Tibial artery (tissue), 4 donors: ENCODE results near the gene EID3.
A peak's percentile ranks its signal among the peaks of the same experiment; 100 is the strongest.
"Not testable (repeated sequence)": the region's sequence is repeated elsewhere in the genome, so short reads cannot be mapped to it uniquely, and the experiment has no call there.

ENCODE experiments used
- DNase-seq, 2 donors: peaks; one replicate each; pipeline ENCODE4 v3.0.0-alpha.2; 2019
- H3K27ac ChIP-seq, 2 donors: fragments of 200-600 bp; sonication (generic) in 1 of 2; 1 replicate in 1 of 2; 2 replicates in 1 of 2; pipeline ENCODE4 v1.5.1; 2018 to 2019; ENCODE audit warnings: mild to moderate bottlenecking in 1 of 2
- H3K27me3 ChIP-seq, 2 donors: fragments of 200-600 bp; sonication (generic) in 1 of 2; one replicate each; pipeline versions ENCODE4 v1.5.1 to v1.6.0; 2016 to 2019
- H3K36me3 ChIP-seq, 3 donors: fragments of 200-600 bp; sonication (generic) in 2 of 3; one replicate each; pipeline ENCODE4 v1.5.1; 2016 to 2019; ENCODE audit warnings: mild to moderate bottlenecking in 2 of 3
- H3K4me1 ChIP-seq, 4 donors: fragments of 200-600 bp; sonication (generic) in 2 of 4; 1 replicate in 3 of 4; 2 replicates in 1 of 4; pipeline ENCODE4 v1.5.1; 2016 to 2019
- H3K4me3 ChIP-seq, 2 donors: fragments of 200-600 bp; sonication (generic) in 1 of 2; 1 replicate in 1 of 2; 2 replicates in 1 of 2; pipeline ENCODE4 v1.5.1; 2018 to 2019; ENCODE audit warnings: mild to moderate bottlenecking in 2 of 2
- H3K9me3 ChIP-seq, 3 donors: fragments of 200-600 bp; sonication (generic) in 1 of 3; one replicate each; pipeline ENCODE4 v1.5.1; 2016 to 2019
- intact Hi-C: fragments of 100-400 bp; cut with DNase I; formaldehyde crosslinking; loops from one replicate; pipeline ENCODE4 v1.15.0; 2023; ENCODE audit warnings: low total_unique reads
- TF ChIP-seq, protein P1 (sequence below), 2 experiments: fragments of 200-600 bp in 1 of 2; fragments of 450-650 bp in 1 of 2; IDR thresholded peaks; one replicate each; pipeline ENCODE4 v1.5.1; 2017 to 2019; ENCODE audit warnings: antibody characterized with exemption in 2 of 2, mild to moderate bottlenecking in 1 of 2, moderate library complexity in 1 of 2

Gene EID3

GRCh38 chr12:104303538-104304151, at the start of gene EID3:
Gene EID3 (plus strand): TSS chr12:104303739. CDS start chr12:104303935, 196 bp downstream.
- peak; percentile 82 to 90 for DNase-seq
- Histone ChIP-seq H3K9me3 (no peaks in the 10 kb centered on the region), H3K4me1 (peaks cover 0 to 92% (median 41%) of the 10 kb centered on the region in 4 donors), H3K4me3 (peak within 1 kb of the TSS; percentile 50 to 51), H3K27ac (peak within 1 kb of the TSS; percentile 63 to 69), H3K36me3 (peaks cover 0 to 17% (median 6%) of the 10 kb centered on the region in 3 donors), H3K27me3 (no peaks in the 10 kb centered on the region)
- intact Hi-C loops = no loop called here
- TF ChIP-seq, protein P1, sequence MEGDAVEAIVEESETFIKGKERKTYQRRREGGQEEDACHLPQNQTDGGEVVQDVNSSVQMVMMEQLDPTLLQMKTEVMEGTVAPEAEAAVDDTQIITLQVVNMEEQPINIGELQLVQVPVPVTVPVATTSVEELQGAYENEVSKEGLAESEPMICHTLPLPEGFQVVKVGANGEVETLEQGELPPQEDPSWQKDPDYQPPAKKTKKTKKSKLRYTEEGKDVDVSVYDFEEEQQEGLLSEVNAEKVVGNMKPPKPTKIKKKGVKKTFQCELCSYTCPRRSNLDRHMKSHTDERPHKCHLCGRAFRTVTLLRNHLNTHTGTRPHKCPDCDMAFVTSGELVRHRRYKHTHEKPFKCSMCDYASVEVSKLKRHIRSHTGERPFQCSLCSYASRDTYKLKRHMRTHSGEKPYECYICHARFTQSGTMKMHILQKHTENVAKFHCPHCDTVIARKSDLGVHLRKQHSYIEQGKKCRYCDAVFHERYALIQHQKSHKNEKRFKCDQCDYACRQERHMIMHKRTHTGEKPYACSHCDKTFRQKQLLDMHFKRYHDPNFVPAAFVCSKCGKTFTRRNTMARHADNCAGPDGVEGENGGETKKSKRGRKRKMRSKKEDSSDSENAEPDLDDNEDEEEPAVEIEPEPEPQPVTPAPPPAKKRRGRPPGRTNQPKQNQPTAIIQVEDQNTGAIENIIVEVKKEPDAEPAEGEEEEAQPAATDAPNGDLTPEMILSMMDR (IDR thresholded peaks at IDR 0.05) = no peak

DNA sequence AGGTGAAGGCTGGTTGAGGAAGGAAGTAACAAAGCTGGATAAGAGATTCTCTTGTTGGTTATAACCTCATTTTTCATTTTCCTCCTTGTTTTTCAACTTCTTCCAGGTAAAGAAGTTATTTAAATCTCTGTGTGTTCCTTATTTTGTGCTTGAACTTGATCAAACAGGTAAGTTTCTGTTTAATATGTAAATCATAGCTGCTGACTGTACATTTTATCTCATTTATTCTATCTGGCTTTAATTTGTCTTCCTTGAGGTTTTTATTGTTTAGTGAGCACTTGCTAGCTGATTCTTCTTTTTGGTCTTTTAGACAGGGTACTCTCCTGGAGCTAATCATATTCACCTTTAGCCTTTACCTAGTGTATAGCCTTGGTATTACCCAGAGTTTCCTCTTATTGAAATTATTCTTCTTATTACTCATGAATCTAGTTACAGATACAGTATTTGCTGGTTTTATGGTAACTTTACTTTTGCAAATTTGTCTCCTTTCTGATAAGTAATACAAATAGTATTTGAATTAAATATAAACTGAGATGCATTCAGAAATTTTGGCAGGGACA, 45.5 kb upstream of the EID3 start:
- H3K36me3 ChIP-seq = no peaks in the 10 kb centered on the region
- H3K4me1 ChIP-seq = peaks cover 0 to 4% (median 0%) of the 10 kb centered on the region in 4 donors
- H3K27me3 ChIP-seq = no peaks in the 10 kb centered on the region
- TF ChIP-seq, protein P1 (IDR thresholded peaks at IDR 0.05) = no peak
- no peak for DNase-seq
- H3K9me3 ChIP-seq = no peaks in the 10 kb centered on the region
- intact Hi-C loops = no loop called here
- H3K27ac ChIP-seq = no peak overlapping the region
- H3K4me3 ChIP-seq = no peak overlapping the region

GRCh38 chr12:104258476-104259067, 45.0 kb upstream of the EID3 start:
- DNase-seq = no peak
- no peak overlapping the region for H3K27ac ChIP-seq
- no peaks in the 10 kb centered on the region for H3K9me3 ChIP-seq
- intact Hi-C loops = no loop called here
- H3K4me3 ChIP-seq = no peak overlapping the region
- peaks cover 0 to 4% (median 0%) of the 10 kb centered on the region in 4 donors for H3K4me1 ChIP-seq
- H3K36me3 ChIP-seq = no peaks in the 10 kb centered on the region
- TF ChIP-seq, protein P1 (IDR thresholded peaks at IDR 0.05) = no peak
- H3K27me3 ChIP-seq = no peaks in the 10 kb centered on the region

DNA sequence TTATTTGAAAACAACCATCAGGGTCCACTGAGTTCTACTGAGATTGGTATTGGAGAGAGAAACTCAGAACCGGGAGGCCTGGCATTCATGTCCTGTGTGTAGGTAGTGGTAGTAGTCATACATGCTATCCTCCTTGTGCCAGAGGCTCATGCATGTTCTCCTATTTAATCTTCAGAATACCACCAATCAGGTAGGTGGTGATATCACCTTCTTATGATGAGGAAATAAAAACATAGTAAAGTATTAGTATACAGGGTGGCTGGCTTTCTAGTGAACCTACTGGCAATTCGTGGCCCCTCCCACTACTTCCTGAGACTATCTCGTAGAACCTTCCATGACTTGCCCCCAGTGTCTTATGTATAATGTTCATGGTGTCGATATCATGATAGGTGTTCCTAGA, 40.5 kb upstream of the EID3 start:
- Histone ChIP-seq H3K27ac (no peak overlapping the region), H3K36me3 (no peaks in the 10 kb centered on the region), H3K4me1 (peaks cover 0 to 4% (median 0%) of the 10 kb centered on the region in 4 donors), H3K9me3 (no peaks in the 10 kb centered on the region), H3K4me3 (no peak overlapping the region), H3K27me3 (no peaks in the 10 kb centered on the region)
- TF ChIP-seq, protein P1 (IDR thresholded peaks at IDR 0.05) = no peak
- no peak for DNase-seq
- intact Hi-C loops = no loop called here

- no peak for DNase-seq
- no peak overlapping the region for H3K4me3 ChIP-seq
- H3K27me3 ChIP-seq = no peaks in the 10 kb centered on the region
- H3K4me1 ChIP-seq = no peaks in the 10 kb centered on the region
- no peaks in the 10 kb centered on the region for H3K36me3 ChIP-seq
- H3K9me3 ChIP-seq = no peaks in the 10 kb centered on the region
- TF ChIP-seq, protein P1 (IDR thresholded peaks at IDR 0.05) = no peak
- intact Hi-C loops = no loop called here
- no peak overlapping the region for H3K27ac ChIP-seq
These were observed 39.8 kb upstream of the EID3 start for GRCh38 chr12:104263580-104264358.

DNA sequence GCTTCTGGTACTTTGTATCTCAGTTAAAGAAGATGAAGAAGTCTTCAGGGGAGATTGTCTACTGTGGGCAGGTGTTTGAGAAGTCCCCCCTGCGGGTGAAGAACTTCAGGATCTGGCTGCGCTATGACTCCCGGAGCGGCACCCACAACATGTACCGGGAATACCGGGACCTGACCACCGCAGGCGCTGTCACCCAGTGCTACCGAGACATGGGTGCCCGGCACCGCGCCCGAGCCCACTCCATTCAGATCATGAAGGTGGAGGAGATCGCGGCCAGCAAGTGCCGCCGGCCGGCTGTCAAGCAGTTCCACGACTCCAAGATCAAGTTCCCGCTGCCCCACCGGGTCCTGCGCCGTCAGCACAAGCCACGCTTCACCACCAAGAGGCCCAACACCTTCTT, 38.1 kb upstream of the EID3 start:
- H3K27me3 ChIP-seq, DNase-seq, H3K4me3 ChIP-seq, H3K27ac ChIP-seq, H3K4me1 ChIP-seq, H3K36me3 ChIP-seq, H3K9me3 ChIP-seq, intact Hi-C loops: not testable (repeated sequence)
